HG03066 (cell line): ENCODE measurements around the gene NFE2L2.
"Not testable (repeated sequence)": the region's sequence is repeated elsewhere in the genome, so short reads cannot be mapped to it uniquely, and the experiment has no call there.

Source experiments
- ATAC-seq: cut with Tn5 transposase; IDR thresholded peaks from one replicate; pipeline ENCODE4 v1.9.1; 2021; ENCODE audit warnings: low read depth; ENCODE audit not compliant: unreplicated experiment

Gene NFE2L2

GRCh38 chr2:177281400-177282180 lies 17.1 kb upstream of the NFE2L2 start:
- peak; percentile 71 for ATAC-seq

GRCh38 chr2:177279847-177280246 lies 15.3 kb upstream of the NFE2L2 start:
- no peak for ATAC-seq

GRCh38 chr2:177275743-177276055 lies 11.2 kb upstream of the NFE2L2 start:
- ATAC-seq, result no peak

- no peak for ATAC-seq
These were observed 10.7 kb upstream of the NFE2L2 start for GRCh38 chr2:177275040-177275742.

- ATAC-seq, result no peak
These were observed 8.9 kb upstream of the NFE2L2 start for GRCh38 chr2:177273408-177273807.

GRCh38 chr2:177272765-177273164 lies 8.2 kb upstream of the NFE2L2 start:
- no peak for ATAC-seq

- no peak for ATAC-seq
These were observed 7.6 kb upstream of the NFE2L2 start for GRCh38 chr2:177271981-177272666.

GRCh38 chr2:177270531-177270930 lies 6.0 kb upstream of the NFE2L2 start:
- no peak for ATAC-seq

- ATAC-seq, result no peak
These were observed 4.4 kb upstream of the NFE2L2 start for GRCh38 chr2:177268901-177269300.

- ATAC-seq, result no peak
These were observed 3.8 kb upstream of the NFE2L2 start for GRCh38 chr2:177268187-177268871.

- ATAC-seq, result not testable (repeated sequence)
These were observed 2.4 kb upstream of the NFE2L2 start for GRCh38 chr2:177266955-177267354.

- ATAC-seq, result peak; percentile 18
These were observed 1.6 kb upstream of the NFE2L2 start for GRCh38 chr2:177265824-177266817.

GRCh38 chr2:177264209-177264692 lies 276 bp downstream of the NFE2L2 start:
- peak; percentile 13 for ATAC-seq

GRCh38 chr2:177263451-177264208 lies 897 bp downstream of the NFE2L2 start:
- peak; percentile 39 for ATAC-seq

- no peak for ATAC-seq
These were observed 1.5 kb downstream of the NFE2L2 start for GRCh38 chr2:177262958-177263450.

- ATAC-seq, result no peak
These were observed 2.4 kb downstream of the NFE2L2 start for GRCh38 chr2:177262092-177262491.

GRCh38 chr2:177261116-177262060 lies 3.1 kb downstream of the NFE2L2 start:
- no peak for ATAC-seq

GRCh38 chr2:177260379-177260778 lies 4.1 kb downstream of the NFE2L2 start:
- no peak for ATAC-seq
